HG02588 (cell line): Measurements from ENCODE around the gene TMEM86B.

ENCODE experiments used
- ATAC-seq: cut with Tn5 transposase; IDR thresholded peaks from one replicate; pipeline ENCODE4 v1.9.1; 2021; ENCODE audit warnings: mild to moderate bottlenecking, moderate library complexity; ENCODE audit not compliant: unreplicated experiment

Gene TMEM86B

DNA sequence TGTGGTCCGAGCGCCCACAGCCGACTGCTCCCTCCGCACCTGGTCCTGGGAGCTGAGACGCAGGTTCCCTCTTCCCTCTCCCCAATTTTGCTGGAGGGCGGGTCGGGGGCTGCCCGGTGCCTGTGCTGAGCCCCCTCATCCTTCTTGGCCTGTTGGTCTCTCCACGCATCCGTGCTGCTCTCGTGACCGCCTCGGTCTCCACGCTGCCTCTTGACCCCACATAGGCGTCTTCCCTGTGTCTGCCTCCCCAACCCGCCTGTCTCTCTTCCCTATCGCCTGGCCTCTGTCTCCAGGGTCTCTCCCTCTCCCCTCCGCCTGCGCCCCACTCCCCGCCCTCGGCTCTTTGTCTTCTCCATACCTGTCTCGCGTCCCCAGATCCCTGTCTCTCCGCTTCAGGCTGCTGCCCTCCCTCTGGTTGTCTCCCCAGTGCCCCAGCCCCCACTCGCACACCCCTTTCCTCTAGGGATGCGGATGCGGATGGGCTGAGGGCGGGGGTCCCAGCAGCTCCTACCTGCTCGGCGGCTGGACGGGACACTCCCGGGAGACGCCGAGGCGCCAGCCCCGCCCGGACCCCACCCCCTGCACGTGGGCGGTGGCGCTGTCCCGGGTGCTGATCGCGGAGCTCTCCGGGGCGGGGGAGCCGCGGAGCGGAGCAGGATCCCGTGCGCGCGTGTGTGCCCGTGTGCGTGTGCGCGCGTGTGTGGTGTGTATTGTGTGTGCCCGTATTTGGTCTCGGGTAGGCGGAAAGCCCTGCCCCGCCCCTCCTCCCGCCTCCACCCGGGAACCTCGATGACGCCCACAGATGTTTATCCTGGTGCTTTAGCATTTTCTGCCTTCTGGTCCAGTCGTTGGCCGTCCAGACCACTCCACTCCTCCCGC is 48.7 kb downstream of the TMEM86B start, which contains the start of gene SYT5:
Gene SYT5 (minus strand): TSS at position 684 of the 879 bp plus-strand sequence. CDS start 1,248 bp downstream, outside the sequence.
- ATAC-seq = no peak

DNA sequence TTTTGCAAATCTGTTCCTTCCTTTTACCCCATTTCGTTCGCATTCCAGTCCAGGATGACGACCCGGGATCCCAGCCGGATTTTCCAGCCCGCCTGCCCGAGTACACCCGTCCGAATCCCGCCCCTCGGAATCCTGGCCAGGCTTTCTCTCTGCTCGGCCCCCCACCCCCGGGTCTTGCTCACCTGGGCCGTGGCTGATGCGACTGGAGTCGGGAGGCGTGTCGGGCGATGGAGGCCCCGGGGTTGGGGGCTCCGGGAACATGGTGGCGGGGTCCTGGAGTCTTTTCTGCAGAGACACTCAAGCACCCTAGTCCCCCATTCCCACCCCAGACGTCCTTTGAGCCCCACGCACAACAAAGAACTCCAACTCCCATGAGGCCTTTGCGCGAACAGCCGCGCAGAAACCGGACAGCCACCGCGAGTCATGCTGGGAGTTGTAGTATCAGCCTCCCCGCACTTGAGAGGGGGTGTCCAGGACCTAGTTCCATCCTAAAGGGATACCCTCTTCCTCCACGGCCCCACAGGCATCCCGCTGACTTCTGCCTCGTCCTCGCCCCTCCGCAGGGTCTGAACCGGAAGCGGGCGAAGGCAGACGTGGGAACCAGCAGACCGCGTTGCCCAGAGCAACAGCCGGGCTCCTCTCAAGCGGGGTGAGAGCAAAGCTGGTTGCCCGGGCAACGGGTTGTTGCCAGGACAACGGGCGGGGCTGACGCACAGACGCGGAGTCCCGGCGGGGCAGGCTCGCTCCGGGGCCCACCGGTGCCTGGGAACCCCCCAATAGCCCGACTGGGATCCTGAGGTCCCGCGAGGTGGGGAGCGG is 49.6 kb downstream of the TMEM86B start:
- peak; percentile 63 for ATAC-seq
